Osteoblast (primary cell): ENCODE results near the gene NR1H4. TPM values are rescaled to one million over a fixed set of nuclear protein-coding genes. Genes with fewer than 3 reads are reported as not detected.

Source experiments
- DNase-seq: peaks from one replicate; pipeline ENCODE4 v3.0.0; 2011; ENCODE audit warnings: low spot score, mixed read lengths; ENCODE audit not compliant: insufficient read length; ENCODE audit errors: missing footprints
- H2AFZ ChIP-seq: 2 replicates; pipeline ENCODE4 v1.6.0; 2011; ENCODE audit warnings: mild to moderate bottlenecking, low read length
- H3K27ac ChIP-seq: 2 replicates; pipeline ENCODE4 v1.5.1; 2011; ENCODE audit warnings: mild to moderate bottlenecking, low read depth, low read length, moderate library complexity
- H3K27me3 ChIP-seq: 2 replicates; pipeline ENCODE4 v1.6.0; 2012; ENCODE audit warnings: mild to moderate bottlenecking, control low read depth, inconsistent platforms, low read length, moderate library complexity; ENCODE audit not compliant: insufficient read depth
- H3K36me3 ChIP-seq: 2 replicates; pipeline ENCODE4 v1.5.1; 2011; ENCODE audit warnings: mild to moderate bottlenecking, low read length, control low read depth, moderate library complexity; ENCODE audit not compliant: insufficient read depth
- H3K4me1 ChIP-seq: 2 replicates; pipeline ENCODE4 v1.5.1; 2011; ENCODE audit warnings: mild to moderate bottlenecking, low read length, control low read depth, moderate library complexity; ENCODE audit not compliant: insufficient read depth
- H3K4me2 ChIP-seq: 2 replicates; pipeline ENCODE4 v1.6.0; 2011; ENCODE audit warnings: mild to moderate bottlenecking, low read length; ENCODE audit not compliant: insufficient read depth
- H3K4me3 ChIP-seq: fragments of 200-600 bp; sonication (generic); 3 replicates; pipeline ENCODE4 v1.5.1; 2012; ENCODE audit warnings: mild to moderate bottlenecking, low read length, inconsistent platforms; ENCODE audit not compliant: insufficient read depth
- H3K79me2 ChIP-seq: 2 replicates; pipeline ENCODE4 v1.6.0; 2012; ENCODE audit warnings: mild to moderate bottlenecking, low read length, control low read depth, inconsistent platforms; ENCODE audit not compliant: insufficient read depth
- H3K9me3 ChIP-seq: 2 replicates; pipeline ENCODE4 v1.5.1; 2011; ENCODE audit warnings: low read depth, low read length, control low read depth
- H4K20me1 ChIP-seq: 2 replicates; pipeline ENCODE4 v1.6.0; 2012; ENCODE audit warnings: mild to moderate bottlenecking, low read length, control low read depth; ENCODE audit not compliant: insufficient read depth
- CTCF ChIP-seq: IDR thresholded peaks from 2 replicates; pipeline ENCODE4 v1.5.1; 2011; ENCODE audit warnings: mild to moderate bottlenecking, low read depth, low read length, moderate library complexity; ENCODE audit errors: extremely low read depth
- total RNA-seq: library from RNA; depleted of rRNA; stranded (reverse); fragments of >200 nt; gene quantifications from 2 replicates; pipeline ENCODE4 v1.2.3, GENCODE V29; 2012

The NR1H4 gene
- total RNA-seq, 1 donor: not detected

GRCh38 chr12:100528034-100528433, 54.4 kb downstream of the NR1H4 start:
- no peak overlapping the region for H3K4me3 ChIP-seq
- H3K79me2 ChIP-seq: no peaks in the 10 kb centered on the region
- H3K27ac ChIP-seq: no peak overlapping the region
- no peaks in the 10 kb centered on the region for H4K20me1 ChIP-seq
- H2AFZ ChIP-seq: no peak overlapping the region
- no peak for DNase-seq
- H3K27me3 ChIP-seq: no peaks in the 10 kb centered on the region
- no peaks in the 10 kb centered on the region for H3K4me1 ChIP-seq
- H3K9me3 ChIP-seq: no peaks in the 10 kb centered on the region
- H3K36me3 ChIP-seq: no peaks in the 10 kb centered on the region
- H3K4me2 ChIP-seq: no peak overlapping the region
- TF ChIP-seq CTCF: no peak

GRCh38 chr12:100528471-100529127, 54.9 kb downstream of the NR1H4 start:
- no peak for DNase-seq
- no peaks in the 10 kb centered on the region for H3K79me2 ChIP-seq
- H3K9me3 ChIP-seq: no peaks in the 10 kb centered on the region
- no peaks in the 10 kb centered on the region for H3K27me3 ChIP-seq
- no peak overlapping the region for H3K27ac ChIP-seq
- H3K36me3 ChIP-seq: no peaks in the 10 kb centered on the region
- no peak overlapping the region for H3K4me2 ChIP-seq
- no peak overlapping the region for H3K4me3 ChIP-seq
- TF ChIP-seq CTCF: no peak
- no peaks in the 10 kb centered on the region for H4K20me1 ChIP-seq
- no peak overlapping the region for H2AFZ ChIP-seq
- no peaks in the 10 kb centered on the region for H3K4me1 ChIP-seq

- no peak for DNase-seq
- H3K9me3 ChIP-seq: no peaks in the 10 kb centered on the region
- H4K20me1 ChIP-seq: no peaks in the 10 kb centered on the region
- H2AFZ ChIP-seq: no peak overlapping the region
- no peaks in the 10 kb centered on the region for H3K4me1 ChIP-seq
- H3K4me3 ChIP-seq: no peak overlapping the region
- no peak overlapping the region for H3K27ac ChIP-seq
- H3K36me3 ChIP-seq: no peaks in the 10 kb centered on the region
- no peak overlapping the region for H3K4me2 ChIP-seq
- H3K79me2 ChIP-seq: no peaks in the 10 kb centered on the region
- no peak for TF ChIP-seq CTCF
- no peaks in the 10 kb centered on the region for H3K27me3 ChIP-seq
Observed at GRCh38 chr12:100529756-100530350, 56.2 kb downstream of the NR1H4 start.

GRCh38 chr12:100533376-100533775, 59.7 kb downstream of the NR1H4 start:
- no peaks in the 10 kb centered on the region for H3K9me3 ChIP-seq
- no peak for DNase-seq
- H3K4me2 ChIP-seq: no peak overlapping the region
- no peaks in the 10 kb centered on the region for H3K4me1 ChIP-seq
- H3K79me2 ChIP-seq: no peaks in the 10 kb centered on the region
- H3K27me3 ChIP-seq: no peaks in the 10 kb centered on the region
- no peak overlapping the region for H3K4me3 ChIP-seq
- H4K20me1 ChIP-seq: no peaks in the 10 kb centered on the region
- H2AFZ ChIP-seq: no peak overlapping the region
- no peak for TF ChIP-seq CTCF
- H3K27ac ChIP-seq: no peak overlapping the region
- no peaks in the 10 kb centered on the region for H3K36me3 ChIP-seq
